Measurements from ENCODE around the gene TADA1. TPM values are rescaled to one million over a fixed set of nuclear protein-coding genes. Genes with fewer than 3 reads are reported as not detected.

TADA1 gene
- total RNA-seq, 2 donors from 2014 or later, result 10.1 to 12.1 TPM

GRCh38 chr1:166814611-166815010, 61.5 kb downstream of the TADA1 start:
- Histone ChIP-seq H3K36me3 (no peaks in the 10 kb centered on the region), H3K9me3 (no peaks in the 10 kb centered on the region), H3K9ac (ENCODE audit: low read depth in 2 of 2, low read length in 2 of 2) (no peak overlapping the region), H3K4me3 (no peak overlapping the region), H3K27me3 (no peaks in the 10 kb centered on the region), H3K27ac (no peak overlapping the region), H3K4me1 (no peaks in the 10 kb centered on the region)
- intact Hi-C loops (cut with DNase I), result no loop called here
- DNase-seq, result no peak
- no peak for TF ChIP-seq CTCF (IDR thresholded peaks at IDR 0.05)

- Histone ChIP-seq H3K4me1 (no peaks in the 10 kb centered on the region), H3K9ac (ENCODE audit: low read depth in 2 of 2, low read length in 2 of 2) (no peak overlapping the region), H3K4me3 (no peak overlapping the region), H3K36me3 (no peaks in the 10 kb centered on the region), H3K9me3 (no peaks in the 10 kb centered on the region), H3K27ac (no peak overlapping the region), H3K27me3 (no peaks in the 10 kb centered on the region)
- intact Hi-C loops (cut with DNase I), result no loop called here
- no peak for TF ChIP-seq CTCF (IDR thresholded peaks at IDR 0.05)
- DNase-seq, result no peak
Observed at GRCh38 chr1:166813508-166814223, 62.4 kb downstream of the TADA1 start.

- Histone ChIP-seq H3K27me3 (no peaks in the 10 kb centered on the region), H3K4me1 (no peaks in the 10 kb centered on the region), H3K4me3 (no peak overlapping the region), H3K36me3 (no peaks in the 10 kb centered on the region), H3K9me3 (no peaks in the 10 kb centered on the region), H3K27ac (no peak overlapping the region), H3K9ac (ENCODE audit: low read depth in 2 of 2, low read length in 2 of 2) (no peak overlapping the region)
- DNase-seq, result no peak
- intact Hi-C loops (cut with DNase I), result no loop called here
- TF ChIP-seq CTCF (IDR thresholded peaks at IDR 0.05), result no peak
Observed at GRCh38 chr1:166811691-166812090, 64.4 kb downstream of the TADA1 start.

GRCh38 chr1:166808952-166809351, 67.1 kb downstream of the TADA1 start:
- Histone ChIP-seq H3K36me3 (no peaks in the 10 kb centered on the region), H3K4me3 (no peak overlapping the region), H3K27ac (no peak overlapping the region), H3K9ac (ENCODE audit: low read depth in 2 of 2, low read length in 2 of 2) (no peak overlapping the region), H3K4me1 (no peaks in the 10 kb centered on the region), H3K9me3 (no peaks in the 10 kb centered on the region), H3K27me3 (no peaks in the 10 kb centered on the region)
- intact Hi-C loops (cut with DNase I), result no loop called here
- TF ChIP-seq CTCF (IDR thresholded peaks at IDR 0.05), result no peak
- DNase-seq, result no peak

Other genes starting within 250 kb of the TADA1 start
- 10 to 100 TPM; 31.4 to 34.9 TPM for gene POGK, start 36.8 kb downstream of the TADA1 start, total RNA-seq
- 1 to 10 TPM in 1 of 2 donors, under 1 TPM in 1; 0.62 to 2.7 TPM for gene ILDR2, start 99.3 kb upstream of the TADA1 start, total RNA-seq
- not detected for gene MAEL, start 113.0 kb upstream of the TADA1 start, total RNA-seq
- 100 to 1,000 TPM; 438 to 531 TPM for gene GPA33, start 214.1 kb upstream of the TADA1 start, total RNA-seq
- gene STYXL2, start 217.8 kb upstream of the TADA1 start, total RNA-seq, result under 1 TPM in 1 of 2 donors, not detected in 1; 0.10 TPM

All from colonic mucosa (tissue), 4 donors.